Measurements from ENCODE around the gene SMARCD3. TPM values are rescaled to one million over a fixed set of nuclear protein-coding genes. Genes with fewer than 3 reads are reported as not detected.

SMARCD3 gene
- total RNA-seq, 2 donors from 2014 or later, result 2.4 to 10.0 TPM

DNA sequence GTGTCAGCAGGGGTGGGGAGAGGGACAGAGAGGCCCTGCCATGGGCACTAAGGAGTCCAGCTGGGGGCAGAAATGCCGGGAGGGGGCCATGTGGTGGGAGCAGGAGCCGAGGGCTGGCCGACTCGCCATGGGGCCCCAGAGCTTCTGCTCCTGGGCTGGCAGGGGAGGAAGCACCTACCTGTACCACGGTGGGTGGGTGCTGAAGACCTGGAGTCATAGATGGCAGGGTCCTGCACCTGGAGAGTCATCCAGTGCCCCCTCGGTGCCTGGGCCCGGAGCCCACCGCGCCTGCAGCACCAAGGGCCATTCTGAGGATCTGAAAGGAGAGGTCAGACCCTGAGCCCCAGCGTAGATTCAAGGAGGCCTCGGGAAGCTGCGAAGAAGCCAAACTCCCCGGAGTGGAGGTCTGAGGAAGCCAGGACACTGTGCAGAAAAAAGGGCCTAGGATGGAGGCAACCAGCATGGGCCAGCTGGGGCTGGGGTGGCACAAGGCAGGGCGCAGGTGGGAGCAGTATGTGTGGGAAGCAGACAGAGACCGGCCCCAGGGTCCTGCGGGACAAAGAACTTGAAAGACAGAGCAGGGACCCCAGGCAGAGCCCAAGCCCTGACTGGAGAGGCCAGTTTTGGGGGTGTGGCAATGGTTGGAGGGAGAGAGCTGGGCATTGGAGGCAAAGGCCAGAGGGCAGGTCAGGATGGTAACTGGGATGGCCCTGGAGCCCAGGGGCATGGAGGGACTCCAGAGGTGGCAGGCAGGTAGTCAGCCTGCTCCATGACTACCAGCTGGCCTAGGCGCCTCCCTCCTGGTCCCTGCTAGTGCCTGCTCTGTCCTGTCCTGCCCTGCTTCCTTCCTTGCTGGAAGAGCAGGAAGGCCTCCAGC, 26.7 kb upstream of the SMARCD3 start:
- H3K36me3 Mint-ChIP-seq, result no peaks in the 10 kb centered on the region
- DNase-seq (ENCODE audit: low spot score in 2 of 2) (no peak), ATAC-seq (no peak)
- no peaks in the 10 kb centered on the region for H3K9me3 Mint-ChIP-seq
- peak overlapping the region; percentile 22 to 61 for H3K27ac Mint-ChIP-seq

- no peak overlapping the region for H3K27ac Mint-ChIP-seq
- DNase-seq (ENCODE audit: low spot score in 2 of 2), result no peak
- H3K36me3 Mint-ChIP-seq, result no peaks in the 10 kb centered on the region
- no peak for ATAC-seq
- H3K9me3 Mint-ChIP-seq, result no peaks in the 10 kb centered on the region
Observed at GRCh38 chr7:151274396-151274795, 25.9 kb upstream of the SMARCD3 start.

DNA sequence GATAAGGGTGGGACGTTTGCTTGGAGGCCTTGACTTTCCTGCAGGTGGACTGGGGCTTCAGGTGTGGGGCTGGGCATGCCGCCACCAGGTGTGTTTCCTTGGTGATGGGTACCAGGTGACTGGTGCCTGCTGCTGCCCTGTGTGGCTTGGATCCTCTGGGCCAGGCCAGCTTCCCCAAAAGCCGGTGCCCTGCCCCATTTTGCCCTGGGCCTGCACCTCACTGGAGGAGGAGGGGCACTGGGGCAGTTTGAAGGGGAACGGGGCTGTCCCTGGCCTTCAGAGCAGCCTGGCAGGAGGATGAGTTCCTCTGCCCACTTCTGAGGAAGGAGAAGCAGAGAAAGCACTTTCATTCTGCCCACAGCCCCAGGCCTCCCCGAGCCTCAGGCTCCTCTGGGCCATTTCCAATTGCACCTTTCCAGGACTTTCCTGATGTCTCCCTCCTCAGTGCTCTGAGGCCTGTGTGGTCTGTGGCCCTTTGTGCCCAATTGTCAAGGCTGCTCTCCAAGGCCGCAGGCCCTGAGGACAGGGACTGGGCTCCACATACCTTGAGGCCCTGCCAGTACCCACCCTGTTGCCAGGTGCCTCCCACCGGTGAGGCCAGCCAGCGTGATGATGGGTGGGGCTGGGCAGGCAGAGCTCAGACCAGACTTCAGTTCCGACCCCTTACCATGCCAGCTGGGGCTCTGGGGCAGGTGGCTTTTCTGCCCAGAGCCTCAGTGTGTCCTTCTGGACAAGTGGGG, 25.3 kb upstream of the SMARCD3 start:
- ATAC-seq (no peak), DNase-seq (ENCODE audit: low spot score in 2 of 2) (no peak)
- Mint-ChIP-seq H3K27ac (no peak overlapping the region), H3K9me3 (no peaks in the 10 kb centered on the region), H3K36me3 (no peaks in the 10 kb centered on the region)

GRCh38 chr7:151272877-151273276, 24.4 kb upstream of the SMARCD3 start:
- ATAC-seq, result no peak
- Mint-ChIP-seq H3K36me3 (no peaks in the 10 kb centered on the region), H3K27ac (no peak overlapping the region), H3K9me3 (no peaks in the 10 kb centered on the region)
- no peak for DNase-seq (ENCODE audit: low spot score in 2 of 2)

GRCh38 chr7:151272405-151272804, 23.9 kb upstream of the SMARCD3 start:
- DNase-seq (ENCODE audit: low spot score in 2 of 2) (no peak), ATAC-seq (no peak)
- no peak overlapping the region for H3K27ac Mint-ChIP-seq
- H3K36me3 Mint-ChIP-seq, result no peaks in the 10 kb centered on the region
- no peaks in the 10 kb centered on the region for H3K9me3 Mint-ChIP-seq

DNA sequence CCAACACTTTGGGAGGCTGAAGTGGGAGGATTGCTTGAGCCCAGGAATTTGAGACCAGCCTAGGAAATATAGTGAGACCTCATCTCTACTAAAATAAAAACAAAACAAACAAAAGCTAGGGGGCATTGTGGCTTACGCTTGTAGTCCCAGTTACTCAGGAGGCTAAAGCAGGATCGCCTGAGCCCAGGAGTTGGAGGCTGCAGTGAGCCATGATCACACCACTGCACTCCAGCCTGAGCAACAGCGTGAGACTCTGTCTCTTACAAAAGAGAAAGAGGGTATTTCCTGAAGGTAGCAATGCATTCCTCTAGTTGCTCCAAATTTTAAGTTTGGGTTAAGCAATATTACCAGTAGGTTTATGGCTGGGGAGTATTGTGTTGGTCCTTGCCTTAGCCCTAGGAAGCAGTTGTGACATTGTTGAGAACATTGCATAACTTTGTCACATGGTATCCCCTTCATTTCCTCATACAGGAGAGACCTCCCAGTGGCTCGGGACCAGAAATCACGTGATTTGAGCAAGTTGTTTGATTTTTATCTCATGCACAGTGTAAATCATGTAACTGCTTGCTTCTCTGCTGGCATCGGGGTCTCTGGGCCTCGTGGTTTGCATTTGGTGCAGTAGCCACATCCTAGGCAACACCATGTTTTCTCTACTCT, 23.3 kb upstream of the SMARCD3 start:
- DNase-seq (ENCODE audit: low spot score in 2 of 2) (no peak), ATAC-seq (no peak)
- Mint-ChIP-seq H3K27ac (no peak overlapping the region), H3K9me3 (no peaks in the 10 kb centered on the region), H3K36me3 (no peaks in the 10 kb centered on the region)

GRCh38 chr7:151269511-151269910, 21.0 kb upstream of the SMARCD3 start:
- DNase-seq (ENCODE audit: low spot score in 2 of 2) (no peak), ATAC-seq (no peak)
- Mint-ChIP-seq H3K36me3 (no peaks in the 10 kb centered on the region), H3K9me3 (no peaks in the 10 kb centered on the region), H3K27ac (peak overlapping the region in 1 of 2 donors; percentile 10)

DNA sequence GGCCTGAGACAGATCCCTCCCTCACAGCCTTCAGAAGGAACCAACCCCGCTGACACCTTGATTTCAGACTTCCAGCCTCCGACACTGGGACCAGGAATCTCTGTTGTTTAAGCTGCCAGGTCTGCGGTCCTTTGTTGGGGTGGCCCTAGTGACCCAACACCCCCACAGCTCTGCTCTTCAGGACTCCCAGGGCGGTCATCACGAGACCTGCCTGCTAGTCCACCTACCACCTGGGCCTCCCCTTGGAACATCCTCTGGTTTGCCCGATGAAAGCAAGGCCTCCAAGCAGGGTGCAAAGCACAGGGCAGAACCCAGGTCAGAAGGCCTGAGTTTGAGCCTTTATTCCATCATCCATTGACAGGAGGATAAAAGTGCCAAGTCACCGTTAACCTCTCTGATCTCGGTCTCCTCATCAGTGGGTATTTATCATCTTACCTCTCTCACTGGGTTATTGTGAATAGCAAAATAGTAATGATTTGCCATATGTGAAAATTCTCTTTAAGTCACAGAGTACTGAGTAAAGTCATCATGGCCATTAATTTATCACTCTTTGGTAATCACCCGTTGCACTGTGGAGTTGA, 16.9 kb upstream of the SMARCD3 start:
- Mint-ChIP-seq H3K9me3 (no peaks in the 10 kb centered on the region), H3K27ac (no peak overlapping the region), H3K36me3 (no peaks in the 10 kb centered on the region)
- DNase-seq (ENCODE audit: low spot score in 2 of 2) (no peak), ATAC-seq (no peak)

DNA sequence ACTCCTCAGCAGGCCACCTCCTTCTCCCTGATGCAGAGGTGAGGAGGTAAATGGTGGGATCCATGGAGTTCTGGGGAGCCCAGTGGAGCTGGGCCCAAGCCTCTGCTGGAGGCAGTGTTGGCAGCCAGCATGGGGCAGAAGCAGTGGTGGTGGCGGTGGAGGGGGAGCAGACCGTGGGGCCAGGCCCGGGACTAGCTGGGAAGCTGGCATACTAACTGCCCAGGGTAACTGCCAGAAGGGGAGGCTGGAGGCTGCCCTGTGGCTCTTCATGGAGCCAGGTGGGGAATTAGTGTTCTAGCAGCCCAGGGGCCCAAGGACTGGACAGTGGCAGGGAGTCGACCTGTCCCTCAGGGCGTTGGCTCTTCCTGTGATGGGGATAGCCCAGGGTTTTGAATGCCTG, 16.1 kb upstream of the SMARCD3 start:
- Mint-ChIP-seq H3K9me3 (no peaks in the 10 kb centered on the region), H3K27ac (no peak overlapping the region), H3K36me3 (no peaks in the 10 kb centered on the region)
- ATAC-seq, result no peak
- DNase-seq (ENCODE audit: low spot score in 2 of 2), result no peak

DNA sequence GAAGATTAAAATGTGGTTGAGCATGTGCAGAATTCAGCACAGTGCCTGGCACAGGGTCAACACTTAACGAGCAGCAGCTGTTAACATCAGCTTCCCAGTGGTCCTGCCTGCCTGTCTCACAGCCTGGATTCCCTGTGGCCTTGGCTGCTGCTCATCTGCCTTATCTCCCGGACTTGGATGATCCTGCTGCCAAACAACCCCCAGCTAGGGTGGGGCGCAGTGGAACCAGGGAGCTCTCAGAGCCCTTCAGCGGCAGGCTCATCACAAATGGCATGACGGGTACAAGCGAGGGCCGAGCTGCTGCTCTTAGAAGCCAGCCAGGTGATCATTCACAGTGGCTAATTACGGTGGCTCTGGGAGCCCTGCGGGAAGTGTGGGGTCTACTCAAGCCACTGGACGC, 13.0 kb upstream of the SMARCD3 start:
- no peak overlapping the region for H3K27ac Mint-ChIP-seq
- no peaks in the 10 kb centered on the region for H3K9me3 Mint-ChIP-seq
- H3K36me3 Mint-ChIP-seq, result no peaks in the 10 kb centered on the region
- DNase-seq (ENCODE audit: low spot score in 2 of 2), result no peak
- ATAC-seq, result no peak

GRCh38 chr7:151260883-151261282, 12.4 kb upstream of the SMARCD3 start:
- ATAC-seq, result no peak
- DNase-seq (ENCODE audit: low spot score in 2 of 2), result no peak
- Mint-ChIP-seq H3K36me3 (no peaks in the 10 kb centered on the region), H3K27ac (no peak overlapping the region), H3K9me3 (no peaks in the 10 kb centered on the region)

DNA sequence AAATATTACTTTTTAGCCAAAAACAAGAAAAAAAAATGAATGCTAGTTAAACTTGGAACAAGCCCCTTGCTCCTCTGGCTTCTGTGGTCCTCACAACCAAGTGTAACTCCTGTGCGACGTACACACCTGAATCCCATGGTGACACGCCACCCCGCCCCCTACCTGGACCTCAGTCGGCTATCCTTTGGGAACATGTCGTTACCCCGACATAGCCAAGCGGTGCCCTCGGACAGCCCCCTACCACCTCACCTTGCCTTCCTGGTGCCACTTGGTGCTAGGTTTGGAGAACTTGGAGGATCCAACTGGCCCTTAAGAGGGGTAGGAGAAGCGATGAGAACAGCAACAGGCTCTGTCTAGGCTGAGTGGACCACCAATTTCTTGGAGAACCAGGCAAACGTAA, 12.0 kb upstream of the SMARCD3 start:
- DNase-seq (ENCODE audit: low spot score in 2 of 2), result no peak
- ATAC-seq, result no peak
- no peaks in the 10 kb centered on the region for H3K36me3 Mint-ChIP-seq
- H3K27ac Mint-ChIP-seq, result no peak overlapping the region
- no peaks in the 10 kb centered on the region for H3K9me3 Mint-ChIP-seq

- ATAC-seq, result no peak
- H3K9me3 Mint-ChIP-seq, result no peaks in the 10 kb centered on the region
- no peaks in the 10 kb centered on the region for H3K36me3 Mint-ChIP-seq
- no peak for DNase-seq (ENCODE audit: low spot score in 2 of 2)
- H3K27ac Mint-ChIP-seq, result peak overlapping the region in 1 of 2 donors; percentile 8
Observed at GRCh38 chr7:151257990-151258389, 9.5 kb upstream of the SMARCD3 start.

GRCh38 chr7:151256410-151257045, 8.0 kb upstream of the SMARCD3 start:
- ATAC-seq (no peak), DNase-seq (ENCODE audit: low spot score in 2 of 2) (no peak)
- H3K36me3 Mint-ChIP-seq, result no peaks in the 10 kb centered on the region
- H3K27ac Mint-ChIP-seq, result no peak overlapping the region
- H3K9me3 Mint-ChIP-seq, result no peaks in the 10 kb centered on the region

GRCh38 chr7:151255390-151255789, 6.9 kb upstream of the SMARCD3 start:
- Mint-ChIP-seq H3K9me3 (no peaks in the 10 kb centered on the region), H3K27ac (no peak overlapping the region), H3K36me3 (peaks cover 0 to 8% of the 10 kb centered on the region in 2 donors)
- no peak for ATAC-seq
- no peak for DNase-seq (ENCODE audit: low spot score in 2 of 2)

DNA sequence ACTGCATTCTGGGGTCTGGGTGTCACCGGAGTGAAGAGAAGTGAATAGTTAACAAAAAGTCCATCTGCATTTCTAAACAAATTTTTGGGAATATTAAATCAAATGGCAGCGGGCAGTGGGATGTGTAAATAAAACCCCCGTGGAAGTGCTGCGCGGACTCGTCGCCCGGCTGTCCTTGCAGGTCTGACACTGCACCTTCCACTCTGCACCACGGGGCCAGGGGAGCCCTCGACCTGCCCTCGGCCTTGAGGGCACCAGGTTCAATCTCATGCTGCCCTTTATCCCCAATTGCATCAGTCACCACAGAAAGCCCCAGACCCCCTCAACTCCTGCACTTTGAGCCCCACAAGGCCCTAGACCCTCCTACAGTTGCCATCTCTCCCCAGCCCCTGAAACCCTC, 6.4 kb upstream of the SMARCD3 start:
- ATAC-seq (no peak), DNase-seq (ENCODE audit: low spot score in 2 of 2) (no peak)
- Mint-ChIP-seq H3K9me3 (no peaks in the 10 kb centered on the region), H3K36me3 (peaks cover 0 to 8% of the 10 kb centered on the region in 2 donors), H3K27ac (no peak overlapping the region)

DNA sequence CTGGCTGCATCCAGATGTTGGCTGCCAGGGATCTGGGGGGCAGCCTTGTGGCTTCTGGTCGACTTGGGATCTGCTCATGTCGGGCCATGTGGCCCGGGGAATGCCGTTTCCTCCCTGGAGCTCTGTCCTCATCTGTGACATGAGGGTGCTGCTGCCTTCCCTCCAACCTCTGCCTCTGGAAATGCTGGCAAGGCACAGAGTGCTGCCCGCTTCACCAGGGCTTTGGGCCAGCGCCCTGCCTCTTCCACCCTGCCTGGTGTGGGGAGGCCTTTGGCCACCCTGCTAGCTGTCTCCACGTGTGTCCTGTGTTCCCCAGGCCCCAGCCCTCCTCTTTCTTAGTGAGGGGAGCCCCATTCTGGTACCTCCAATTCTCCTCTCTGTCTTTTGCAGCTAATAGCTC, 5.8 kb upstream of the SMARCD3 start:
- ATAC-seq (no peak), DNase-seq (ENCODE audit: low spot score in 2 of 2) (no peak)
- no peaks in the 10 kb centered on the region for H3K9me3 Mint-ChIP-seq
- H3K27ac Mint-ChIP-seq, result no peak overlapping the region
- peaks cover 0 to 8% of the 10 kb centered on the region in 2 donors for H3K36me3 Mint-ChIP-seq
